ENCODE results near the gene BLOC1S2. TPM values are rescaled to one million over a fixed set of nuclear protein-coding genes. Genes with fewer than 3 reads are reported as not detected.

Gene BLOC1S2
- total RNA-seq, 1 donor from 2014 or later = 38.4 TPM

DNA sequence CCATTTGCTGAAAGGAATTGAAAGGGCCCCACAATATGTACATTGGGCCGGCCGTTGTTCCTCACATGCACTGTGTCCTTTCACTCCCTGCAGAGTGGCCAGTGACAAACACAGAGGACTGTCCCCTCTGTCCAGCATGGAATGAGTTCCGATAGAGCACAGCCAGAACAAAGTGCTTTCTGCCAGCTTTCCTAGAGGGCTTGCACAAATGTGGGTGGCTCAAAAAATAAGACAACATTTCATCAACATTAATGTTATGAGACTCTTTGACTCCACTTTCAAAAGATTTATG, 41.2 kb upstream of the BLOC1S2 start:
- TF ChIP-seq, protein P1, sequence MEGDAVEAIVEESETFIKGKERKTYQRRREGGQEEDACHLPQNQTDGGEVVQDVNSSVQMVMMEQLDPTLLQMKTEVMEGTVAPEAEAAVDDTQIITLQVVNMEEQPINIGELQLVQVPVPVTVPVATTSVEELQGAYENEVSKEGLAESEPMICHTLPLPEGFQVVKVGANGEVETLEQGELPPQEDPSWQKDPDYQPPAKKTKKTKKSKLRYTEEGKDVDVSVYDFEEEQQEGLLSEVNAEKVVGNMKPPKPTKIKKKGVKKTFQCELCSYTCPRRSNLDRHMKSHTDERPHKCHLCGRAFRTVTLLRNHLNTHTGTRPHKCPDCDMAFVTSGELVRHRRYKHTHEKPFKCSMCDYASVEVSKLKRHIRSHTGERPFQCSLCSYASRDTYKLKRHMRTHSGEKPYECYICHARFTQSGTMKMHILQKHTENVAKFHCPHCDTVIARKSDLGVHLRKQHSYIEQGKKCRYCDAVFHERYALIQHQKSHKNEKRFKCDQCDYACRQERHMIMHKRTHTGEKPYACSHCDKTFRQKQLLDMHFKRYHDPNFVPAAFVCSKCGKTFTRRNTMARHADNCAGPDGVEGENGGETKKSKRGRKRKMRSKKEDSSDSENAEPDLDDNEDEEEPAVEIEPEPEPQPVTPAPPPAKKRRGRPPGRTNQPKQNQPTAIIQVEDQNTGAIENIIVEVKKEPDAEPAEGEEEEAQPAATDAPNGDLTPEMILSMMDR (conservative IDR thresholded peaks at IDR 0.05; ENCODE audit: low read depth, low read length) = no peak

DNA sequence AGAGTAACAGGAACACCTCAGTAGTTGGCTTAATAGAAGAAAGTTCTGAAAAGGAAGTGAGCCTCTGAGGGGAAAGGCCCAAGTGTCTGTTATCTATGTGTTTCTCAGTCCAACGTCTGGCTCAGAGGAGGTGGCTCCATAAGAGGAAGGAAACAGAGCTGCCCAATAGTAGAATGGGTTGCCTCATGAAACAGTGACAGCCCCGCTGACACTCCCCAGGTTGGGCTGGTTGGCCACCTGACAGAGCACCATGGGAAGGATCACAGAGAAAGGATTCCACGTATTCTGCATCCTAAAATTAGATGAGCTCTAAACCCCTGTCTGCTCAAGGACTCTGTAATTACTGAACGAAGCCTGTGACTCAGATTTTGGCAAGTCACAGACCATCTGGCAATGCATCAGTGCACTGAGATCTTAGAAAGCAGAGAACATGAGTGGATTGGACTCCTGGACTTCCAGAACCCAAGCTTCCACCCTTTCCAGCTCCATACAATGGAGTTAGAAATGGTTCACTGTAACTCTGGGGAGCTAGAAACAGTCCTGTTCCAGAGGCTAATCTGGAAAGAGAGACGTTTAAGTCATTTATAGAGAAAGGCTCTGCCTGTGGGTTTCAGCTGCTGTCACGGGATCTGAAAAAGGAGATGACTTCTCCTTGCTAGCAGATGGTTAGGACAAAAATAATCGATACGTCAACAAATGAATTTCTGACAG, 40.7 kb upstream of the BLOC1S2 start:
- H3K4me3 ChIP-seq (ENCODE audit: low read depth, low read length) = no peak overlapping the region
- TF ChIP-seq, protein P1 (conservative IDR thresholded peaks at IDR 0.05; ENCODE audit: low read depth, low read length) = no peak
- DNase-seq (ENCODE audit: low read depth) = no peak

More for the DNA sequence above, 41.2 kb upstream of the BLOC1S2 start:
- H3K4me3 ChIP-seq (ENCODE audit: low read depth, low read length) = no peak overlapping the region
- DNase-seq (ENCODE audit: low read depth) = no peak

DNA sequence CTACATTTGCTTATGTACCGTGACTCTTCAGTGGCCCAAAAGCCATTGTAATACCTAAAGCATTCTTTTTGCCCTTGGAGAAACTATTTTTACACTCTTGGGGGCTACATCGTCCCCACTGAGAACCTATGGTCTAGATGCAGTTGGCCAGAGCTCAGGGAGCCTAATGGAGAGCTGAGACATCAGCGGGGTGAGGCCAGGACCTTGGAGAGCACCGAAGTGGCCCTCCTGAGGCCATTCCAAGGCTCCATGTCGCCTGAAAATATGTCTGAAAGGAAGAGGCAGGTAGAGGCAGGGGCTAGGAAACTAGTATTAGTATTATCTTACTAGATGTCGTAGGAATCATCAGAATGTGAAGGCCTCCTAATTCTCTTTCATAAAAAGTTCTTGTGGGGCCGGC, 38.7 kb upstream of the BLOC1S2 start:
- H3K4me3 ChIP-seq (ENCODE audit: low read depth, low read length) = no peak overlapping the region
- DNase-seq (ENCODE audit: low read depth) = no peak
- TF ChIP-seq, protein P1 (conservative IDR thresholded peaks at IDR 0.05; ENCODE audit: low read depth, low read length) = no peak

DNA sequence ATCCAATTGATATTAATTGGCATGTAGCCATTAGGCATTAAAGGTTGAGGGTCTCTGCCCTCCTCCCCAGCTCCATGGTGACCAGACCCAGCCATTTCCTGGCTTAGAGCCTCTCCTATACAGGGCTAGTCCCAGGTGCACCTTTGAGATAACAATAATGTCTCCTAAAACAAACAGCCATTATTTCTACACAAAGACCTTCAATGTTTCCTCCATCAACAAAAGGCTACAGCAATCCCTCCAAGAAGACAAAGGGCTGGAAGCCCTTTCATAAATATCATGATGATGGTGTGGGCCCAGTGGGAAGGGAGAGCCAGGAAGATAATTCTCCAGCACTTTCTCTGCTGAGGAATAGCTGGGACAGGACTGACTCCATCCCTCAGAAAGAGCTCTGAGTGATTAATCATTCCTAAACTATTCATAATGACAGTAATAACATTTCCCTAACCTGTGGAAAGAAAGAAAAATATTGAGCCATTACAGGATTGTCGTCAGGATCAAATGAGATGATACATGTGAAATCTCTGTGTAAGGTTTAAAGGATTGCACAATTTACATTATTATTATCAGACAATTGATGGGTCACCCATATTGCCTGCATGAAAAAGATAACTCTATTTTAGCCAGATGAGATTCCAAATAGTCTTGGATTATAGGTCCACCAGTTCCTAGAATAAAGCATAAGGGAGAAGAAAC, 33.4 kb upstream of the BLOC1S2 start:
- DNase-seq (ENCODE audit: low read depth) = no peak
- no peak overlapping the region for H3K4me3 ChIP-seq (ENCODE audit: low read depth, low read length)
- TF ChIP-seq, protein P1 (conservative IDR thresholded peaks at IDR 0.05; ENCODE audit: low read depth, low read length) = no peak

DNA sequence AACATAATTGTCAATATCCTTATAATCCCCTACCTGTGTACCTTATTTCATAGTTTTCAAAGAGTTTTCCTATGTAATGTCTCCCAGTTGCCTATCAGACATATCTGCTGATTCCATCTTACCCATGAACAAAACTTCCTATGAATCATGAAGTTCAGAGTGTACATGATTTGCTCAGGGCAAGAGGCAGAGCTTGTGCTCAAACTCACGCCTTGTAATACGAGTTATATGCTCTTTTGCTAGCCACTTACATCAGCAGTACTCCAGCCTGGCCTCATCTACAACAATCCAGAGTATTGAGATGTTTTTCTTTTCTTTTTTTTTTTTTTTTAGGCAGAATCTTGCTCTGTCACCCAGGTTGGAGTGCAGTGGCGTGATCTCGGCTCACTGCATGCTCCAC, 31.7 kb upstream of the BLOC1S2 start:
- no peak for DNase-seq (ENCODE audit: low read depth)
- H3K4me3 ChIP-seq (ENCODE audit: low read depth, low read length) = no peak overlapping the region
- TF ChIP-seq, protein P1 (conservative IDR thresholded peaks at IDR 0.05; ENCODE audit: low read depth, low read length) = no peak

DNA sequence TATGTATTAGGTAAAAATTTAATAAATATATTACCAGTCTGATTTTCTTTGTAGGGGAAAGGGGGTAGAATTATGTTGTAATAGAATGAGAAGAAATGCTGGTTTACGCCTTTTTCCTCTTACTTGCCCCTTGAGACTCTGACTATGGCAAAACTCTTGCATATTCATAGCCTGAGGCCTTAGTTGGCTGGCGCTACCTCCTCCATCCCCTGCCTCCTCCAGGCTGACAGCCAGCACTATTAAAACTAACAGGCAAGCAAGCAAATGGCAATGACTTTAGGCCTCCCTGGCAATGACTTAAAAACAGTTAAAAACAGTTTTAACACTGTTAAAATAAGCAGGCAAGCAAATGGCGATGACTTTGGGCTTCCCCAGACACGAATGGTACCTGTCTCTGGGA, 29.1 kb upstream of the BLOC1S2 start:
- TF ChIP-seq, protein P1 (conservative IDR thresholded peaks at IDR 0.05; ENCODE audit: low read depth, low read length) = no peak
- DNase-seq (ENCODE audit: low read depth) = no peak
- no peak overlapping the region for H3K4me3 ChIP-seq (ENCODE audit: low read depth, low read length)

DNA sequence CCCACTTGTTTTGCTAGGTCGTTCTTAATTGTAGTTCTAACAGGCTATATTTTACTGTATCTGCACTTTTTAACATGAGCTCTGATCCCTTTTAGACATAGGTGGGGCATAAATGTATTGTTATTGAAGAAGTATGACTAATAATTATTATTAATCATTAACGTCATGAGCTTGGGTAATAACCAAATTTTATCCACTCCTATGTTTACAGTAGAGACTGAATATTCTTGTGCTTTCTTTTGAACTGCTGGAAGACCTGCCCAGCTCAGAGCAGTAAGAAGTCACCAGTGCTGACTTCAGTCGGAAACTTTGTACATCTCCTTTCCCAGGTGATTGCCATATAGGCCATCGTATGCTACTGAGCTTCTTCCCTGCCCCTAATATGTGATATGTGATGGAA, 24.8 kb upstream of the BLOC1S2 start:
- H3K4me3 ChIP-seq (ENCODE audit: low read depth, low read length) = no peak overlapping the region
- TF ChIP-seq, protein P1 (conservative IDR thresholded peaks at IDR 0.05; ENCODE audit: low read depth, low read length) = no peak
- DNase-seq (ENCODE audit: low read depth) = no peak
